HPDE6-E6E7 (cell line): ENCODE results near the gene JAK2.

Experiments
- DNase-seq: peaks from one replicate; pipeline ENCODE4 v3.0.0; 2011; ENCODE audit warnings: missing footprints; ENCODE audit errors: extremely low spot score

JAK2 gene

GRCh38 chr9:5140151-5140550 is 155.1 kb downstream of the JAK2 start:
- no peak for DNase-seq

GRCh38 chr9:5144217-5144616 is 159.1 kb downstream of the JAK2 start:
- DNase-seq: no peak

- DNase-seq: no peak
These were observed 161.2 kb downstream of the JAK2 start for GRCh38 chr9:5146241-5146640.
